Astrocyte (in vitro differentiated cells and primary cell): Measurements from ENCODE around the gene CNNM2.

Experiments
- EZH2 ChIP-seq: IDR thresholded peaks from 2 replicates; pipeline ENCODE4 v1.6.1; 2012; ENCODE audit warnings: mild to moderate bottlenecking, low read length, inconsistent platforms; ENCODE audit not compliant: insufficient read depth
- TF ChIP-seq, protein P1 (sequence below): IDR thresholded peaks from 2 replicates; pipeline ENCODE4 v1.5.1; 2011; ENCODE audit warnings: low read depth, mild to moderate bottlenecking, inconsistent platforms, low read length, moderate library complexity; ENCODE audit not compliant: insufficient read depth

DNA sequence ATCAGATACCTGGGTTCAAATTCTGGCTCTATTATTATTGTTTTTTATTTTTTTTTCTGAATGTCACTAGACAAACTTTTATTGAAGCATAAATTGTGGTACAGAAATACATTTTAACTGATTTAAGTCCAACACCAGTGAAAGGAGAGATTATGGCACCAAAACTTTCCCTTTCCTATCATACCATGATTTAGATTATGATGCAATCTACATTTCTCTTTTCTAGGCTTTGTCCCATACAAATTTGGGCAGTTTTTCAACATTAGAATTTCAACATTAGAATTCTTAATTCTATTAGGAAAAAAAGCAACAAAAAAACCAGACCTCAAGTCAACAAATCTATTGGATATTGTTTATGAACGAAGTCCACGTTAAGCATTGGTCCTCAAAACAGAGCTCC lies 37.8 kb upstream of the CNNM2 start:
- TF ChIP-seq, protein P1, sequence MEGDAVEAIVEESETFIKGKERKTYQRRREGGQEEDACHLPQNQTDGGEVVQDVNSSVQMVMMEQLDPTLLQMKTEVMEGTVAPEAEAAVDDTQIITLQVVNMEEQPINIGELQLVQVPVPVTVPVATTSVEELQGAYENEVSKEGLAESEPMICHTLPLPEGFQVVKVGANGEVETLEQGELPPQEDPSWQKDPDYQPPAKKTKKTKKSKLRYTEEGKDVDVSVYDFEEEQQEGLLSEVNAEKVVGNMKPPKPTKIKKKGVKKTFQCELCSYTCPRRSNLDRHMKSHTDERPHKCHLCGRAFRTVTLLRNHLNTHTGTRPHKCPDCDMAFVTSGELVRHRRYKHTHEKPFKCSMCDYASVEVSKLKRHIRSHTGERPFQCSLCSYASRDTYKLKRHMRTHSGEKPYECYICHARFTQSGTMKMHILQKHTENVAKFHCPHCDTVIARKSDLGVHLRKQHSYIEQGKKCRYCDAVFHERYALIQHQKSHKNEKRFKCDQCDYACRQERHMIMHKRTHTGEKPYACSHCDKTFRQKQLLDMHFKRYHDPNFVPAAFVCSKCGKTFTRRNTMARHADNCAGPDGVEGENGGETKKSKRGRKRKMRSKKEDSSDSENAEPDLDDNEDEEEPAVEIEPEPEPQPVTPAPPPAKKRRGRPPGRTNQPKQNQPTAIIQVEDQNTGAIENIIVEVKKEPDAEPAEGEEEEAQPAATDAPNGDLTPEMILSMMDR, result no peak
- no peak for TF ChIP-seq EZH2
